Activated gamma-delta T cell treated with Interleukin-2 at 50 U/mL for 16 hours (primary cell): Measurements from ENCODE around the gene SLC35C1.
"Not testable (repeated sequence)": the region's sequence is repeated elsewhere in the genome, so short reads cannot be mapped to it uniquely, and the experiment has no call there.

Experiments used
- DNase-seq: peaks from one replicate; pipeline ENCODE4 v3.0.0-alpha.2; 2020

Gene SLC35C1

GRCh38 chr11:45791524-45791923 lies 13.4 kb upstream of the SLC35C1 start:
- no peak for DNase-seq

GRCh38 chr11:45794169-45794568 lies 10.8 kb upstream of the SLC35C1 start:
- no peak for DNase-seq

- no peak for DNase-seq
Measured at GRCh38 chr11:45795379-45795778, 9.6 kb upstream of the SLC35C1 start.

GRCh38 chr11:45796461-45796861 lies 8.5 kb upstream of the SLC35C1 start:
- DNase-seq: no peak

- no peak for DNase-seq
Measured at GRCh38 chr11:45798793-45799441, 6.0 kb upstream of the SLC35C1 start.

GRCh38 chr11:45799562-45799961 lies 5.4 kb upstream of the SLC35C1 start:
- no peak for DNase-seq

GRCh38 chr11:45800261-45800660 lies 4.7 kb upstream of the SLC35C1 start:
- DNase-seq: no peak

- DNase-seq: no peak
Measured at GRCh38 chr11:45801723-45802315, 3.1 kb upstream of the SLC35C1 start.

- no peak for DNase-seq
Measured at GRCh38 chr11:45802531-45803317, 2.2 kb upstream of the SLC35C1 start.

GRCh38 chr11:45803971-45804760 lies 783 bp upstream of the SLC35C1 start:
- peak; percentile 63 for DNase-seq

GRCh38 chr11:45805305-45806071 lies 539 bp downstream of the SLC35C1 start:
- DNase-seq: peak; percentile 9

- DNase-seq: no peak
Measured at GRCh38 chr11:45806072-45806933, 1.4 kb downstream of the SLC35C1 start.

- no peak for DNase-seq
Measured at GRCh38 chr11:45806937-45807791, 2.2 kb downstream of the SLC35C1 start.

- no peak for DNase-seq
Measured at GRCh38 chr11:45807792-45808238, 2.9 kb downstream of the SLC35C1 start.

GRCh38 chr11:45808427-45808826 lies 3.5 kb downstream of the SLC35C1 start:
- DNase-seq: not testable (repeated sequence)

GRCh38 chr11:45809456-45810395 lies 4.8 kb downstream of the SLC35C1 start:
- DNase-seq: no peak

GRCh38 chr11:45810431-45811108 lies 5.6 kb downstream of the SLC35C1 start:
- no peak for DNase-seq

- no peak for DNase-seq
Measured at GRCh38 chr11:45811109-45811435, 6.1 kb downstream of the SLC35C1 start.
